ENCODE data around the gene TMEM41A. TPM values are rescaled to one million over a fixed set of nuclear protein-coding genes. Genes with fewer than 3 reads are reported as not detected.

TMEM41A gene
- total RNA-seq, 1 donor from 2014 or later, result 18.0 TPM

DNA sequence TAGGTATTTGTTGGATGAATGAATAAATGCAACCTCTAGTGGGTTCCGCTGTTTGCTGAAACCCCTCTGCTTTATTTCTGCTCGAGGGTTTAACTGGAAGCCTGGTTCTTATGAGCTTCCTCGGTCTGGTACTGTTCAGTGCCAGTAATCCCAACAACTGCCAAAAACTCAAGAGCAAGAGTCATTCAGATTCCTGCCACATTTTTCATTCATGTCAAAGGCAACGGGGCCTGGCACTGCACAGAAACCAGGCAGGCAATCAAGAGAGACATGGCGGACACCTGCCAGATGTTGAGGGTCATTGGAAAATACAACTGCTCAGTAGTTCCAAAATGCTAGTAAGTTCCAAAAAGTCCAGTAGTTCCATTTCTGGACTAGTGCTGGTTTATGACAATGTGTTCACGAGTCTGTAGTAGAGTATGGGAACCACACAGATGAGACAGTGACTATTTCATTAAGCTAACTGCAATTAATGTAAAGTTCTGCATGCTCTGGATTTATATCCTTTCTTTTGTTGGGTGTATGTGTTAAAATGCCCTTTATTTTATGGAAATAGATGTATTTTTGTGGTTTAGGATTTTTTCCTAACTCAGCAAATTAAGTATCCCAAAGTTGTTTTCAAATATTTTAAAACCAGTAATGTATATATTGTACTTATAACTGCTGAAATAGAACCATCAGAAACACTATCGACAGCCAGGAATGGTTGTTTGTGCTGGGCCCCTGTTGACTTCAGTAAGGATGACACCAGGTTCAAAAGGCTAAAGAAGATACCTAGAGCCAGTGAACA is 22.7 kb upstream of the TMEM41A start:
- peaks cover 8% of the 10 kb centered on the region for H3K27me3 Mint-ChIP-seq
- no peak for TF ChIP-seq CTCF (IDR thresholded peaks at IDR 0.05; ENCODE audit: unreplicated experiment)
- H3K4me1 Mint-ChIP-seq (ENCODE audit: low read depth), result no peaks in the 10 kb centered on the region
- no peak for DNase-seq (ENCODE audit: low spot score, unreplicated experiment)
- no peaks in the 10 kb centered on the region for H3K9me3 Mint-ChIP-seq (ENCODE audit: low read depth)
- no peak overlapping the region for H3K4me3 Mint-ChIP-seq (ENCODE audit: low read depth)
- no peaks in the 10 kb centered on the region for H3K36me3 Mint-ChIP-seq (ENCODE audit: insufficient read depth)
- no peak overlapping the region for H3K27ac Mint-ChIP-seq

DNA sequence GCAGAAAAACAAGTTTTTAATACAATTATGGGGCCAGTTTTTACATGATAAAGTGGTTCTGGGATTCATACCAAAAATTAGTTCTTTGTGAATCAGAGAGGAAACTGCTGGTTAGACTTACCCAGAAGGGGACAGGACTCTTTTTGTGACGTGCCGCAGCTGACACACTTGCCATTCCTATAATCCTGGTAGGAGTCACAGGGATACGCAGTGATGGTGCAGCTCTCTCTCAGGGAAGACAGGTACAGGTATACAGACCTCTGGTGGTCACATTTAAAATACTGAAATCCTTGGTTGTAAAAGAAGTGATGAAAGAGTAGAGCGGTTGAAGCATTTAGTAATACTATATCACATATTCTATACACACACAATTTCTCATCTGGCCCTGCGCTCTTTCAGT is 20.2 kb upstream of the TMEM41A start:
- peak; percentile 28 for TF ChIP-seq CTCF (IDR thresholded peaks at IDR 0.05; ENCODE audit: unreplicated experiment)
- no peak overlapping the region for H3K27ac Mint-ChIP-seq
- H3K4me1 Mint-ChIP-seq (ENCODE audit: low read depth), result no peaks in the 10 kb centered on the region
- peaks cover 16% of the 10 kb centered on the region for H3K27me3 Mint-ChIP-seq
- no peak overlapping the region for H3K4me3 Mint-ChIP-seq (ENCODE audit: low read depth)
- no peaks in the 10 kb centered on the region for H3K36me3 Mint-ChIP-seq (ENCODE audit: insufficient read depth)
- DNase-seq (ENCODE audit: low spot score, unreplicated experiment), result no peak
- no peaks in the 10 kb centered on the region for H3K9me3 Mint-ChIP-seq (ENCODE audit: low read depth)

DNA sequence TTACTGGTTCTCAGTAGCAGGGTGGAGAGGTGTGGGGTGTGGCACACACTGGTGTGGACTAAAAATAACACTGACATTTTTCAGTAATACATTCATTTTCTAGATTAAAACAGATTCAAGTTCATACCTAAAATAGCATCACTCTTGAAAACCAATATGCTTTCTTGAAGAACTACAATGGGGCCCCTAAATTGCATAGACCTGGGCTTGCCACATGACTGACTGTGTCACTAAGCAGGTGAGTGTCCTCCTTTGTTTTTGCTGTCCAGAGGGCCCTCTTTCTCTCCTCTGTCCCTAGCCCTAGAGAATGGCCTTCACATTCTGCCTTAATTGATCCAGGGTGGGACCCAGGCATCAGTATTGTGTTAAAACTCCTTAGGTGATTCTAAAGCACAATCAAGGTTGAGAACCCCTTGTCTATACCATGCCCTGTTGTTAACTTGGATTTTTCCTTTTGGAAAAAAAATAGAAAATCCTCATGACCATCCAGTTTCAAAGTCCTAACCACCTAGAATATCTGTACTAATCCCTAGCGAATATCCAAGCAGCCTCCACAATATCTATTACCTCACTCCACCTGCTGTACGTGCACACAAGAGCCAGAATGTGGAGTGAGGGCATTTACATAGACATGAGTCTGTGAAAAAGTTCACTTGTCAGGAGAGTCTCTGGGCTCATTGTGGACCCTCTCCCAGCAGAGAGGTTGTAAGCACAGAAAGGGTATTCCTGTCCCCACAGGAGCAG is 18.7 kb upstream of the TMEM41A start:
- TF ChIP-seq CTCF (IDR thresholded peaks at IDR 0.05; ENCODE audit: unreplicated experiment), result no peak
- no peak overlapping the region for H3K4me3 Mint-ChIP-seq (ENCODE audit: low read depth)
- H3K36me3 Mint-ChIP-seq (ENCODE audit: insufficient read depth), result no peaks in the 10 kb centered on the region
- no peak overlapping the region for H3K27ac Mint-ChIP-seq
- DNase-seq (ENCODE audit: low spot score, unreplicated experiment), result no peak
- H3K9me3 Mint-ChIP-seq (ENCODE audit: low read depth), result no peaks in the 10 kb centered on the region
- H3K27me3 Mint-ChIP-seq, result peaks cover 23% of the 10 kb centered on the region
- no peaks in the 10 kb centered on the region for H3K4me1 Mint-ChIP-seq (ENCODE audit: low read depth)

DNA sequence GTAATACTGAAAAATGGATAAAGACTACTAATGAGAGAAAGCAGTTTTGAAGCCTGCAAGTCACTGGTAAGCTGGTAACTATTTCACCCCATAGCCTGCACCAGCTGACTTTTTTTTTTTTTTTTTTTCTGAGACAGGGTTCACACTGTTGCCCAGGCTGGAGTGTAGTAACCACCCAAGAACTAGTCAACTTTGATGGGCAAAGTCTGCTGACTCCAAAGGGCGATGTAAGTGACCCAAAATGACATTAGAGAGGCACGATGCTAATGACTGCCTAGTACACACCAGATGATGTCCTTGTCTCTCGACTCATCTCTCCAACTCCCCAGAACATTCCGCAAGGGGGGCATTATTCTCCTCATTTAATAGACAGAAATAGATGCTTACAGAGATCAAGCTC is 12.9 kb upstream of the TMEM41A start:
- Mint-ChIP-seq H3K27me3 (peaks cover 19% of the 10 kb centered on the region), H3K4me3 (ENCODE audit: low read depth) (no peak overlapping the region), H3K4me1 (ENCODE audit: low read depth) (no peaks in the 10 kb centered on the region), H3K36me3 (ENCODE audit: insufficient read depth) (no peaks in the 10 kb centered on the region), H3K9me3 (ENCODE audit: low read depth) (no peaks in the 10 kb centered on the region), H3K27ac (no peak overlapping the region)
- no peak for DNase-seq (ENCODE audit: low spot score, unreplicated experiment)
- no peak for TF ChIP-seq CTCF (IDR thresholded peaks at IDR 0.05; ENCODE audit: unreplicated experiment)

DNA sequence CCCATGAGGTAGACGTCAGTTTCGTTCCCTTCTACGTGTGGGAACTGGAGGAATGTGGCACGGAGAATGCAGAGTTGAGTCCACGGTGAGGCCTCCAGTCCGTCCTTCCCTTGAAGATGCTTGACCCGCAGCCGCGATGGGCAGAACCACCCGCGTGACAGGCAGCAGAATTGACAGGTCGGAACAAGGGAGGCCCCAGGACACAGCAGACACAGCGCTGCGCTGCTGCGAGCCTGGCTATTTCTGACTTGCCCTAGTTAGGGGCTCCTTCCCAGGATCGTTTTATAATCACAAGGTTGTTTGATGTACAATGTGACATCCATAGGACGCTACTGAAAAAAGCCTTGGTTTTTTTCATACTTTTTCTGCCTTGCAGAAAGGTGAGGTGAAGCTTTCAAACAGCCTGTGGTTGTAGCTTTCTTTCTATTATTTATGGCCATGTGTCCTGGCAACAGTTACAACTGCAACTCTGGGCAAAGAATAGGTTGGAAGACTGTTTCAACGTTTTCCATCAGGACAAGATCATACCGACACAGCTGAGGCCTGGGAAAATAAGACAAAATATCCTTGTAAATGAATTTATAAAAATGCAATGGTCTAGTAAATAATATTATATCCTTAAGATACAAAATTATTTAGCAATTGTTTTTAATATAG is 9.6 kb upstream of the TMEM41A start:
- no peaks in the 10 kb centered on the region for H3K36me3 Mint-ChIP-seq (ENCODE audit: insufficient read depth)
- no peaks in the 10 kb centered on the region for H3K9me3 Mint-ChIP-seq (ENCODE audit: low read depth)
- H3K27me3 Mint-ChIP-seq, result peaks cover 9% of the 10 kb centered on the region
- H3K27ac Mint-ChIP-seq, result no peak overlapping the region
- H3K4me1 Mint-ChIP-seq (ENCODE audit: low read depth), result no peaks in the 10 kb centered on the region
- H3K4me3 Mint-ChIP-seq (ENCODE audit: low read depth), result no peak overlapping the region
- no peak for DNase-seq (ENCODE audit: low spot score, unreplicated experiment)
- no peak for TF ChIP-seq CTCF (IDR thresholded peaks at IDR 0.05; ENCODE audit: unreplicated experiment)
